GM10248 (cell line): Measurements from ENCODE around the gene THSD8.

Experiments used
- CTCF ChIA-PET: fragments of 300-600 bp; sonication (Branson Sonifier 250); formaldehyde crosslinking; extraction: SDS; loops from one replicate; lab custom pipeline; 2021; ENCODE audit warnings: antibody characterized with exemption; lab: Yijun Ruan, JAX
- POLR2A ChIA-PET: fragments of 350-650 bp; sonication (Branson Sonifier 250); formaldehyde crosslinking; extraction: SDS; loops from one replicate; lab custom pipeline; 2020; ENCODE audit warnings: antibody characterized with exemption; lab: Yijun Ruan, JAX
- DNase-seq: peaks from one replicate; pipeline ENCODE4 v3.0.0; 2012; ENCODE audit errors: extremely low spot score
- TF ChIP-seq, protein P1 (sequence below): IDR thresholded peaks from 2 replicates; pipeline ENCODE4 v1.5.1; 2012; ENCODE audit warnings: mild to moderate bottlenecking, low read depth; ENCODE audit errors: extremely low read depth, missing control alignments, control extremely low read depth

The THSD8 gene

DNA sequence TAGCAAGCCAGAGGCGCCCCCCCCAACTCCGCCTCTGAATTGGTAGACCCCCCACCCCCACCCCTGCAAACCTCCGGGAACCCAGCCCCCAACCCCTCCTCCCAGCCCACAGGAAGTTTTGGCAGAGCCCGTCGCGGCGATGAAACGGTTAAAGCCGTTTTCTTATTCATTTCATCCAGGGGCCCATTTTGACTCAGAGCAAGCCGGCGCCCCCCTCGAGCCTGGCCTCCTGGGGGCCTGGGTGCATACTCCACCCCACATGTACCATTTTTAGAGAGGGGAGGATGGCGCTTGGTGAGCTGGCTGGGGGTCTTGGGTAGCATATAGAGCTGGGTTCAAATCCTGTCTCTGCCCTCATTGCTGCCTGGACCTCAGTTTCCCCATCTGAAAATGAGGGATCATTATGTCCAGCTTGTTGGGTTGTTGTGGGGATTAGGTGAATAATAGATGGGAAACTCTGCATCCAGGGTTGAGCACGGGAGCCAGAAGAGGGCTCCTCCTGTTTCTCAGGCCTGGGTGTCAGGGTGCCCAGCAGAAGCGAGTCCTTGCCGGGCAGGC is 18.5 kb upstream of the THSD8 start:
- DNase-seq: peak; percentile 46
- CTCF ChIA-PET: interaction anchor here (1.0 to 11.6 kb wide), 3 partner anchors 13 to 23 kb away, joined by 5 to 399 read pairs (median 6); partner anchors contain the start of genes JUNB, PRDX2, RNASEH2A and THSD8
- TF ChIP-seq, protein P1, sequence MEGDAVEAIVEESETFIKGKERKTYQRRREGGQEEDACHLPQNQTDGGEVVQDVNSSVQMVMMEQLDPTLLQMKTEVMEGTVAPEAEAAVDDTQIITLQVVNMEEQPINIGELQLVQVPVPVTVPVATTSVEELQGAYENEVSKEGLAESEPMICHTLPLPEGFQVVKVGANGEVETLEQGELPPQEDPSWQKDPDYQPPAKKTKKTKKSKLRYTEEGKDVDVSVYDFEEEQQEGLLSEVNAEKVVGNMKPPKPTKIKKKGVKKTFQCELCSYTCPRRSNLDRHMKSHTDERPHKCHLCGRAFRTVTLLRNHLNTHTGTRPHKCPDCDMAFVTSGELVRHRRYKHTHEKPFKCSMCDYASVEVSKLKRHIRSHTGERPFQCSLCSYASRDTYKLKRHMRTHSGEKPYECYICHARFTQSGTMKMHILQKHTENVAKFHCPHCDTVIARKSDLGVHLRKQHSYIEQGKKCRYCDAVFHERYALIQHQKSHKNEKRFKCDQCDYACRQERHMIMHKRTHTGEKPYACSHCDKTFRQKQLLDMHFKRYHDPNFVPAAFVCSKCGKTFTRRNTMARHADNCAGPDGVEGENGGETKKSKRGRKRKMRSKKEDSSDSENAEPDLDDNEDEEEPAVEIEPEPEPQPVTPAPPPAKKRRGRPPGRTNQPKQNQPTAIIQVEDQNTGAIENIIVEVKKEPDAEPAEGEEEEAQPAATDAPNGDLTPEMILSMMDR: no peak
- POLR2A ChIA-PET: interaction anchor here (1.2 to 2.0 kb wide), 2 partner anchors 9 to 12 kb away, joined by 4 to 70 read pairs; partner anchors contain the start of gene JUNB

DNA sequence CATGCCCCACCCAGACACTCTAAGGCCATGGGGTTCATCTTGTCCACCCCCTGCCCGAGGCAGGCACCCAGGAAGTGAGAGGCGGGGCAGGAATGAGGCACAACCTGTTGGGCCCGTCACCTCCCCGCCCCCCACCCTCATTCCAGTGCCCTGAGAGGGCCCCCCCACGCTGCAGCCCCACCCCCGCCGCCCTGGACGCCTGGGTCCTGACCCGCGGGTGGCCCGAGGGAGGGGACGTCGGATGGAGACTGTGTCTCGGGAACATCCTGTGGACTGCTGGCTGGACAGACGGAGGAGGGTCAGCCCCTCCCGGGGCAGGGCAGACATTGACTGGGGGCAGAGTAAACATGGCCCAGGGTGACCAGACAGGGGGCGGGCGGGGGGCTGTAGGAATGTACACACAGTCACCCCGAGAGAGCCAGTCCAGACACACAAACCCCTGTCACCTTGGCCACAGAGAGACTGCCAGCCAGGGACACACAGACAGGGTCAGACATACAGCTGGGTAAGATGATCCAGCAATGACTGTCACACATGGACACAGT is 17.9 kb upstream of the THSD8 start:
- TF ChIP-seq, protein P1: no peak
- CTCF ChIA-PET: interaction anchor here (1.4 kb wide), 1 partner anchor 12 kb away, joined by 5 read pairs; no protein-coding TSS in a partner anchor
- DNase-seq: no peak
- POLR2A ChIA-PET: interaction anchor here (2.0 kb wide), 1 partner anchor 8 kb away, joined by 70 read pairs; the partner anchor contains the start of gene JUNB

DNA sequence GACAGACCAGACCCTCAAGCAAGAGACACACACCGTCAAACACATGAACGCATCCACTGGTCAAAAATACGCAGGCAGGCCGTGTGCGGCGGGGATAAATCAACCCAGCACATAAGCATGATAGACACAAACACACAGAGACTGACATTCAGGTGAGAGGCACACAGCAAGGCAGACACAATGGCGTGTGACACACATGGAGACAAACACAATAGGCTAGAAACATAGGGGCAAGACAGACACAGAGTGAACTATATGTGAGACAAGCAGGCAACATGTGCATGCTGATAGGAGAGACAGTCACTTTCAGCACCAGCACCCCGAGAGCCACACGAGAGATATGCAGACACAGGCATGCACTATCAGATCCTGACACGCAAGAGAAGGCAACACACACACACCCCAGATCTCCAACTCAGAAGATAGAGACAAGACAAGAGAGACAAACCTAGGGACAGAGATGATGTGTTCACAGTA is 17.4 kb upstream of the THSD8 start:
- ChIA-PET POLR2A (no interaction called here), CTCF (interaction anchor here (1.4 kb wide), 1 partner anchor 12 kb away, joined by 5 read pairs; no protein-coding TSS in a partner anchor)
- DNase-seq: no peak
- TF ChIP-seq, protein P1: no peak

DNA sequence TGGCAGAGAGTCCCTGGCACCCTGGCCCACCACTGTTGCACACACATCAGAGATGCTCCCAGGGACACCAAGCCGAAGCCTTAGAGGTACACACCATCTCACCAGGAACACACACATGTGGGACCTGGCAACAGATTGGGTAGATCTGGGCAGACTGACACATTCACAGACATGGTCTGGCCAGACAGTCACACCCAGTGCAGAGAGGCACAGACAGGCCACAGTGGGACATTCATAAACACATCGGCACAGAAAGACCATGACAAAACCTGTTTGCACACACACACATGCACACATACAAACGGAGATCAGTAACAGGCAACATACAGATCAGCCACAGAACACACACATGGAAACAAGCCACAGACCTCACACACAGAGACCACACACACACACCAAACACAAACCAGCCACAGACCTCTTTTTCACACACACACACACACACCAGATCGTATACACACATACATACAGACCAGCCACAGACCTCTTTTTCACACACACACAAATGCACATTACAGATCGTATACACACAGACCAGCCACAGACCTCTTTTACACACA is 16.9 kb upstream of the THSD8 start:
- DNase-seq: no peak
- TF ChIP-seq, protein P1: no peak
- ChIA-PET CTCF (interaction anchor here (0.9 kb wide), 1 partner anchor 11 kb away, joined by 3 read pairs; no protein-coding TSS in a partner anchor), POLR2A (no interaction called here)

DNA sequence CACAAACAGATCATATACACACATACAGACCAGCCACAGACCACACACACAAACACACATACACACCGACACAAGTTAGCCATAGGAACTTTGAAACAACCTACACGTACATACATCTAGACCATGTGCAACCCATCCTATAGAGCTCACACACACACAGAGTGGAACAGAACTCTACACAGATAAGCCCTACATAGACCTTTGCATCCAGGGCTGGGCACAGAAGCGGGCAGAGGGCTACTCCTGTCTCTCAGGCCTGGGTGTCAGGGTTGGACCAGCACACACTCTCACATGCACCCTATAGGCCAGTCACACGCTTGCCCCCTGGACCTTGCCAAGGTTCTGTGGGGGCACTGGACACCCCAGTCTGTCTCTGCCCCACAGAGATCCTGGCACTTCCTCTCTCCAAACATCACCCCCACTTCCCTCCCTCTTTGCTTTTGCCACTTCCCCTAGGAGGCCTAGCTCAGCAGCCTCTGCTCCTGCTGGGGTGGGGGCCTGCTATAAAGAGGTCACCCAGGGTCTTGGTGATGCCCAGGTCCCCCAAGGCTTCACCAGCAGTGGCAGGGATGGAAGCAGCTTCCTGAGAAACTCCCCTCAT is 16.3 kb upstream of the THSD8 start:
- no peak for DNase-seq
- TF ChIP-seq, protein P1: no peak
- POLR2A ChIA-PET: no interaction called here
- CTCF ChIA-PET: interaction anchor here (0.9 to 4.3 kb wide), 2 partner anchors 8 to 10 kb away, joined by 3 to 62 read pairs; no protein-coding TSS in a partner anchor
